Measurements from ENCODE around the gene NANOG. TPM values are rescaled to one million over a fixed set of nuclear protein-coding genes. Genes with fewer than 3 reads are reported as not detected.
"Not testable (repeated sequence)": the region's sequence is repeated elsewhere in the genome, so short reads cannot be mapped to it uniquely, and the experiment has no call there.

NANOG gene
- total and polyA plus RNA-seq, 2 experiments from 2014 or later, result 48.5 to 134 TPM

- H3K27ac ChIP-seq (ENCODE audit: low read depth), result peak overlapping the region; percentile 100
- no peak overlapping the region for H3K4me3 ChIP-seq
- H3K4me1 Mint-ChIP-seq, result peaks cover 36% of the 10 kb centered on the region
- H3K36me3 ChIP-seq (ENCODE audit: insufficient read depth), result peaks cover 17% of the 10 kb centered on the region; the same call in 1 of the 2 replicates
- H3K27me3 Mint-ChIP-seq (ENCODE audit: insufficient read depth, low read depth, poor library complexity), result peaks cover 18% of the 10 kb centered on the region
- H3F3A ChIP-seq (replicated peaks; ENCODE audit: low read depth), result peaks cover 30% of the 10 kb centered on the region
- H3K9me2 ChIP-seq (ENCODE audit: insufficient read depth), result no peaks in the 10 kb centered on the region
- H3K36me3 Mint-ChIP-seq (ENCODE audit: low read depth), result peaks cover 61% of the 10 kb centered on the region
- no peak overlapping the region for H3K4me3 Mint-ChIP-seq
- H3K27ac Mint-ChIP-seq, result peak overlapping the region; percentile 65
- peaks cover 33% of the 10 kb centered on the region for H3K4me1 ChIP-seq (ENCODE audit: insufficient read depth)
- no peak overlapping the region for H3K4me2 ChIP-seq
- H3K79me2 ChIP-seq (replicated peaks; ENCODE audit: insufficient read depth), result peaks cover 7% of the 10 kb centered on the region; the same call in 1 of the 2 replicates
- no peaks in the 10 kb centered on the region for H3K27me3 ChIP-seq (ENCODE audit: insufficient read depth)
- H2AFZ ChIP-seq, result no peak overlapping the region
- DNase-seq (ENCODE audit: low spot score) (no peak), ATAC-seq (no peak)
- H3K9me3 Mint-ChIP-seq, result no peaks in the 10 kb centered on the region; the same call in 2 of the 3 replicates
- no peak for TF ChIP-seq REST (IDR thresholded peaks at IDR 0.05; ENCODE audit: unreplicated experiment)
- no peak for TF ChIP-seq CTCF (conservative IDR thresholded peaks at IDR 0.05; ENCODE audit: low read depth in 2 of 2)
- no peak for TF ChIP-seq NANOG (IDR thresholded peaks at IDR 0.05; ENCODE audit: borderline replicate concordance)
- no peak for TF ChIP-seq STAT1 (IDR thresholded peaks at IDR 0.05; ENCODE audit: unreplicated experiment)
- TF ChIP-seq POLR2AphosphoS5 (IDR thresholded peaks at IDR 0.05; ENCODE audit: low read depth), result peak; percentile 35; the same call in 1 of the 2 replicates
- no peak for TF ChIP-seq ZNF462 (CRISPR knock-in tag; IDR thresholded peaks at IDR 0.05)
- TF ChIP-seq ETS1 (IDR thresholded peaks at IDR 0.05), result no peak
- H4K20me1 ChIP-seq (replicated peaks; ENCODE audit: insufficient read depth), result no peaks in the 10 kb centered on the region
These were observed 12.3 kb downstream of the NANOG start for GRCh38 chr12:7801460-7801859.

GRCh38 chr12:7806319-7806718, 17.1 kb downstream of the NANOG start:
- not testable (repeated sequence) for H3K4me1 ChIP-seq (ENCODE audit: insufficient read depth); H3K27me3 ChIP-seq (ENCODE audit: insufficient read depth); H4K20me1 ChIP-seq (replicated peaks; ENCODE audit: insufficient read depth); H3K79me2 ChIP-seq (replicated peaks; ENCODE audit: insufficient read depth); H2AFZ ChIP-seq; H3K4me3 Mint-ChIP-seq; H3K9me2 ChIP-seq (ENCODE audit: insufficient read depth); H3K4me2 ChIP-seq; H3K36me3 ChIP-seq (ENCODE audit: insufficient read depth); DNase-seq (ENCODE audit: low spot score); H3K9me3 Mint-ChIP-seq; H3K27me3 Mint-ChIP-seq (ENCODE audit: insufficient read depth, low read depth, poor library complexity); ATAC-seq; H3F3A ChIP-seq (replicated peaks; ENCODE audit: low read depth); H3K4me3 ChIP-seq
- peaks cover 25% of the 10 kb centered on the region for H3K36me3 Mint-ChIP-seq (ENCODE audit: low read depth)
- peaks cover 11% of the 10 kb centered on the region for H3K4me1 Mint-ChIP-seq
- H3K27ac Mint-ChIP-seq, result peak overlapping the region; percentile 66; the same call in 1 of the 2 replicates
- H3K27ac ChIP-seq (ENCODE audit: low read depth), result peak overlapping the region; percentile 76

All from GM23338 (cell line).